NCI-H526 (cell line): Measurements from ENCODE around the gene PRICKLE2.

Source experiments
- DNase-seq, 2 experiments: peaks; one replicate each; lab custom pipeline; 2025; lab: John Stamatoyannopoulos, UW

Gene PRICKLE2

GRCh38 chr3:64253689-64254088 lies 28.4 kb upstream of the PRICKLE2 start:
- DNase-seq, result no peak

- DNase-seq, result no peak
Measured at GRCh38 chr3:64251019-64251418, 25.8 kb upstream of the PRICKLE2 start.

GRCh38 chr3:64247991-64248646 lies 22.9 kb upstream of the PRICKLE2 start:
- DNase-seq, result no peak

GRCh38 chr3:64244011-64244942 lies 19.0 kb upstream of the PRICKLE2 start:
- peak in 1 of 2 experiments; percentile 7 for DNase-seq

- DNase-seq, result no peak
Measured at GRCh38 chr3:64242435-64242834, 17.2 kb upstream of the PRICKLE2 start.

GRCh38 chr3:64240959-64241358 lies 15.7 kb upstream of the PRICKLE2 start:
- no peak for DNase-seq

GRCh38 chr3:64240396-64240795 lies 15.1 kb upstream of the PRICKLE2 start:
- DNase-seq, result peak in 1 of 2 experiments; percentile 10

- no peak for DNase-seq
Measured at GRCh38 chr3:64239841-64240240, 14.6 kb upstream of the PRICKLE2 start.

GRCh38 chr3:64238971-64239667 lies 13.9 kb upstream of the PRICKLE2 start:
- DNase-seq, result no peak

- DNase-seq, result no peak
Measured at GRCh38 chr3:64237083-64237482, 11.8 kb upstream of the PRICKLE2 start.

GRCh38 chr3:64235605-64236004 lies 10.3 kb upstream of the PRICKLE2 start:
- no peak for DNase-seq

- no peak for DNase-seq
Measured at GRCh38 chr3:64234571-64234970, 9.3 kb upstream of the PRICKLE2 start.

GRCh38 chr3:64232821-64233220 lies 7.6 kb upstream of the PRICKLE2 start:
- no peak for DNase-seq

- no peak for DNase-seq
Measured at GRCh38 chr3:64229903-64230302, 4.6 kb upstream of the PRICKLE2 start.

GRCh38 chr3:64228110-64228509 lies 2.8 kb upstream of the PRICKLE2 start:
- no peak for DNase-seq

- no peak for DNase-seq
Measured at GRCh38 chr3:64226730-64227129, 1.5 kb upstream of the PRICKLE2 start.

GRCh38 chr3:64225695-64226499 lies 631 bp upstream of the PRICKLE2 start:
- no peak for DNase-seq

- no peak for DNase-seq
Measured at GRCh38 chr3:64223791-64224745, 1.2 kb downstream of the PRICKLE2 start.

- DNase-seq, result no peak
Measured at GRCh38 chr3:64222501-64223111, 2.7 kb downstream of the PRICKLE2 start.

GRCh38 chr3:64221571-64222257 lies 3.6 kb downstream of the PRICKLE2 start:
- no peak for DNase-seq
